ENCODE measurements around the gene MAST3. TPM values are rescaled to one million over a fixed set of nuclear protein-coding genes. Genes with fewer than 3 reads are reported as not detected.

MAST3 gene
- polyA plus RNA-seq, 1 donor from 2014 or later: 20.3 TPM

GRCh38 chr19:18174983-18175382 lies 77.4 kb downstream of the MAST3 start:
- H3K36me3 Mint-ChIP-seq: peaks cover 21% of the 10 kb centered on the region
- no peaks in the 10 kb centered on the region for H3K27me3 Mint-ChIP-seq
- H3K4me3 Mint-ChIP-seq: peak overlapping the region; percentile 95 to 99 (median 98)
- H3K27ac Mint-ChIP-seq: peak overlapping the region; percentile 98 to 99 (median 99)
- H3K4me1 Mint-ChIP-seq: peaks cover 27 to 51% (median 47%) of the 10 kb centered on the region in 3 donors
- no peaks in the 10 kb centered on the region for H3K9me3 Mint-ChIP-seq

- no peaks in the 10 kb centered on the region for H3K27me3 Mint-ChIP-seq
- H3K4me1 Mint-ChIP-seq: peaks cover 23 to 39% (median 39%) of the 10 kb centered on the region in 3 donors
- peak overlapping the region; percentile 65 to 99 (median 84) for H3K4me3 Mint-ChIP-seq
- no peaks in the 10 kb centered on the region for H3K9me3 Mint-ChIP-seq
- H3K36me3 Mint-ChIP-seq: peaks cover 22% of the 10 kb centered on the region
- peak overlapping the region in 1 of 3 donors; percentile 97 for H3K27ac Mint-ChIP-seq
Observed at GRCh38 chr19:18176367-18177310, 79.1 kb downstream of the MAST3 start.

GRCh38 chr19:18179957-18180356 lies 82.4 kb downstream of the MAST3 start:
- peaks cover 12 to 28% (median 26%) of the 10 kb centered on the region in 3 donors for H3K4me1 Mint-ChIP-seq
- peaks cover 20% of the 10 kb centered on the region for H3K36me3 Mint-ChIP-seq
- no peaks in the 10 kb centered on the region for H3K9me3 Mint-ChIP-seq
- no peaks in the 10 kb centered on the region for H3K27me3 Mint-ChIP-seq
- H3K27ac Mint-ChIP-seq: peak overlapping the region in 2 of 3 donors; percentile 87 to 97
- H3K4me3 Mint-ChIP-seq: peak overlapping the region; percentile 15 to 94 (median 78)

GRCh38 chr19:18183529-18183928 lies 86.0 kb downstream of the MAST3 start:
- no peaks in the 10 kb centered on the region for H3K9me3 Mint-ChIP-seq
- no peak overlapping the region for H3K27ac Mint-ChIP-seq
- H3K27me3 Mint-ChIP-seq: no peaks in the 10 kb centered on the region
- no peak overlapping the region for H3K4me3 Mint-ChIP-seq
- H3K36me3 Mint-ChIP-seq: peaks cover 12% of the 10 kb centered on the region
- peaks cover 12 to 17% (median 15%) of the 10 kb centered on the region in 3 donors for H3K4me1 Mint-ChIP-seq

- peak overlapping the region in 1 of 3 donors; percentile 72 for H3K27ac Mint-ChIP-seq
- H3K27me3 Mint-ChIP-seq: no peaks in the 10 kb centered on the region
- H3K4me3 Mint-ChIP-seq: peak overlapping the region in 1 of 4 donors; percentile 32
- H3K9me3 Mint-ChIP-seq: no peaks in the 10 kb centered on the region
- H3K36me3 Mint-ChIP-seq: peaks cover 6% of the 10 kb centered on the region
- H3K4me1 Mint-ChIP-seq: peaks cover 11 to 16% (median 11%) of the 10 kb centered on the region in 3 donors
Observed at GRCh38 chr19:18185538-18185937, 88.0 kb downstream of the MAST3 start.

- H3K4me1 Mint-ChIP-seq: peaks cover 18 to 29% (median 28%) of the 10 kb centered on the region in 3 donors
- H3K9me3 Mint-ChIP-seq: no peaks in the 10 kb centered on the region
- peak overlapping the region in 1 of 4 donors; percentile 18 for H3K4me3 Mint-ChIP-seq
- peak overlapping the region in 2 of 3 donors; percentile 43 to 50 for H3K27ac Mint-ChIP-seq
- no peaks in the 10 kb centered on the region for H3K27me3 Mint-ChIP-seq
- peaks cover 2% of the 10 kb centered on the region for H3K36me3 Mint-ChIP-seq
Observed at GRCh38 chr19:18190278-18190677, 92.7 kb downstream of the MAST3 start.

- Mint-ChIP-seq H3K4me1 (peaks cover 14 to 31% (median 27%) of the 10 kb centered on the region in 3 donors), H3K4me3 (peak overlapping the region; percentile 85 to 94 (median 94))
Observed at GRCh38 chr19:18191640-18192062, 94.1 kb downstream of the MAST3 start.

GRCh38 chr19:18192673-18193387 lies 95.3 kb downstream of the MAST3 start, which contains the start of gene MPV17L2:
Gene MPV17L2 (plus strand): TSS chr19:18193218. CDS start chr19:18193282, 64 bp downstream.
- H3K9me3 Mint-ChIP-seq: no peaks in the 10 kb centered on the region
- H3K27me3 Mint-ChIP-seq: no peaks in the 10 kb centered on the region
- H3K27ac Mint-ChIP-seq: peak within 1 kb of the TSS; percentile 83 to 99 (median 93)
- H3K4me3 Mint-ChIP-seq: peak within 1 kb of the TSS; percentile 85 to 94 (median 94)
- H3K4me1 Mint-ChIP-seq: peaks cover 14 to 31% (median 25%) of the 10 kb centered on the region in 3 donors
- no peaks in the 10 kb centered on the region for H3K36me3 Mint-ChIP-seq

More at GRCh38 chr19:18191640-18192062, 94.1 kb downstream of the MAST3 start:
- no peaks in the 10 kb centered on the region for H3K9me3 Mint-ChIP-seq
- no peaks in the 10 kb centered on the region for H3K27me3 Mint-ChIP-seq
- H3K27ac Mint-ChIP-seq: peak overlapping the region; percentile 83 to 99 (median 93)
- H3K36me3 Mint-ChIP-seq: no peaks in the 10 kb centered on the region

- Mint-ChIP-seq H3K4me3 (peak overlapping the region; percentile 85 to 94 (median 94)), H3K9me3 (no peaks in the 10 kb centered on the region)
Observed at GRCh38 chr19:18193388-18194180, 96.0 kb downstream of the MAST3 start.

GRCh38 chr19:18194181-18194530 lies 96.6 kb downstream of the MAST3 start:
- H3K4me3 Mint-ChIP-seq: peak overlapping the region; percentile 85 to 94 (median 94)
- peak overlapping the region in 2 of 3 donors; percentile 6 to 83 for H3K27ac Mint-ChIP-seq
- H3K4me1 Mint-ChIP-seq: peaks cover 14 to 28% (median 23%) of the 10 kb centered on the region in 3 donors
- no peaks in the 10 kb centered on the region for H3K9me3 Mint-ChIP-seq
- no peaks in the 10 kb centered on the region for H3K36me3 Mint-ChIP-seq
- H3K27me3 Mint-ChIP-seq: no peaks in the 10 kb centered on the region

More at GRCh38 chr19:18193388-18194180, 96.0 kb downstream of the MAST3 start:
- Mint-ChIP-seq H3K27me3 (no peaks in the 10 kb centered on the region), H3K4me1 (peaks cover 14 to 31% (median 25%) of the 10 kb centered on the region in 3 donors), H3K27ac (peak overlapping the region; percentile 83 to 99 (median 93)), H3K36me3 (no peaks in the 10 kb centered on the region)

- peak overlapping the region; percentile 85 to 94 (median 94) for H3K4me3 Mint-ChIP-seq
- H3K9me3 Mint-ChIP-seq: no peaks in the 10 kb centered on the region
- peak overlapping the region; percentile 6 to 83 (median 80) for H3K27ac Mint-ChIP-seq
- H3K36me3 Mint-ChIP-seq: no peaks in the 10 kb centered on the region
- peaks cover 14 to 26% (median 23%) of the 10 kb centered on the region in 3 donors for H3K4me1 Mint-ChIP-seq
- H3K27me3 Mint-ChIP-seq: no peaks in the 10 kb centered on the region
Observed at GRCh38 chr19:18194554-18195238, 97.1 kb downstream of the MAST3 start.

- Mint-ChIP-seq H3K9me3 (no peaks in the 10 kb centered on the region), H3K36me3 (no peaks in the 10 kb centered on the region), H3K27ac (peak overlapping the region in 2 of 3 donors; percentile 27 to 39), H3K4me3 (peak overlapping the region in 3 of 4 donors; percentile 35 to 68 (median 46)), H3K4me1 (peaks cover 14 to 21% (median 20%) of the 10 kb centered on the region in 3 donors), H3K27me3 (no peaks in the 10 kb centered on the region)
Observed at GRCh38 chr19:18196511-18196845, 98.9 kb downstream of the MAST3 start.

GRCh38 chr19:18197306-18197705 lies 99.7 kb downstream of the MAST3 start:
- Mint-ChIP-seq H3K27ac (peak overlapping the region in 1 of 3 donors; percentile 50), H3K4me3 (no peak overlapping the region), H3K4me1 (peaks cover 9 to 21% (median 17%) of the 10 kb centered on the region in 3 donors), H3K9me3 (no peaks in the 10 kb centered on the region), H3K36me3 (no peaks in the 10 kb centered on the region), H3K27me3 (no peaks in the 10 kb centered on the region)

All from IgD-negative memory B cell (primary cell).